SK-N-SH treated with all-trans-retinoic acid at 6 μM for 48 hours (cell line): ENCODE data around the gene PLSCR4.

ENCODE experiments used
- CSDC2 ChIP-seq: fragments of 250-450 bp; sonication (Bioruptor Pico); IDR thresholded peaks from 2 replicates; pipeline ENCODE4 v1.5.0; 2020; ENCODE audit warnings: mild to moderate bottlenecking, moderate library complexity
- OSR1 ChIP-seq: fragments of 250-450 bp; sonication (Bioruptor Pico); IDR thresholded peaks from 2 replicates; pipeline ENCODE4 v1.8.0; 2022; ENCODE audit warnings: moderate library complexity, mild to moderate bottlenecking, inconsistent platforms
- RARB ChIP-seq: fragments of 250-450 bp; sonication (Bioruptor Pico); IDR thresholded peaks from 2 replicates; pipeline ENCODE4 v1.8.0; 2021; ENCODE audit warnings: mild to moderate bottlenecking, moderate library complexity
- SNAI2 ChIP-seq: fragments of 250-450 bp; sonication (Bioruptor Pico); IDR thresholded peaks from 2 replicates; pipeline ENCODE4 v1.5.0; 2020; ENCODE audit warnings: mild to moderate bottlenecking, moderate library complexity
- TOX ChIP-seq: fragments of 250-450 bp; sonication (Bioruptor Pico); IDR thresholded peaks from 2 replicates; pipeline ENCODE4 v1.8.0; 2021; ENCODE audit warnings: mild to moderate bottlenecking, moderate library complexity, borderline replicate concordance
- ZC3H10 ChIP-seq: fragments of 250-450 bp; sonication (Bioruptor Pico); IDR thresholded peaks from 2 replicates; pipeline ENCODE4 v1.5.1; 2021; ENCODE audit warnings: mild to moderate bottlenecking, moderate library complexity
- ZFP3 ChIP-seq: fragments of 250-450 bp; sonication (Bioruptor Pico); IDR thresholded peaks from 2 replicates; pipeline ENCODE4 v1.5.0; 2020; ENCODE audit warnings: mild to moderate bottlenecking, moderate library complexity
- ZFP30 ChIP-seq: fragments of 450-650 bp; formaldehyde crosslinking; IDR thresholded peaks from 2 replicates; pipeline ENCODE4 v1.5.0; 2022; ENCODE audit warnings: mild to moderate bottlenecking, moderate library complexity
- ZNF565 ChIP-seq: fragments of 450-650 bp; formaldehyde crosslinking; conservative IDR thresholded peaks from 2 replicates; pipeline ENCODE4 v1.5.0; 2020; ENCODE audit warnings: low read depth, mild to moderate bottlenecking, moderate library complexity
- TF ChIP-seq, protein P1 (sequence below): fragments of 250-450 bp; sonication (Bioruptor Pico); IDR thresholded peaks from 2 replicates; pipeline ENCODE4 v1.8.0; 2021; ENCODE audit warnings: low read depth, mild to moderate bottlenecking, moderate library complexity, borderline replicate concordance
- TF ChIP-seq, protein P2 (sequence below): fragments of 250-450 bp; sonication (Bioruptor Pico); IDR thresholded peaks from 2 replicates; pipeline ENCODE4 v1.5.0; 2020; ENCODE audit warnings: mild to moderate bottlenecking, moderate library complexity
- TF ChIP-seq, protein P3 (sequence below): fragments of 250-450 bp; sonication (Bioruptor Pico); IDR thresholded peaks from 2 replicates; pipeline ENCODE4 v1.8.0; 2020; ENCODE audit warnings: mild to moderate bottlenecking, moderate library complexity, borderline replicate concordance
- TF ChIP-seq, protein P4 (sequence below): fragments of 250-450 bp; sonication (Bioruptor Pico); IDR thresholded peaks from 2 replicates; pipeline ENCODE4 v1.5.1; 2020; ENCODE audit warnings: low read depth, mild to moderate bottlenecking, moderate library complexity

DNA sequence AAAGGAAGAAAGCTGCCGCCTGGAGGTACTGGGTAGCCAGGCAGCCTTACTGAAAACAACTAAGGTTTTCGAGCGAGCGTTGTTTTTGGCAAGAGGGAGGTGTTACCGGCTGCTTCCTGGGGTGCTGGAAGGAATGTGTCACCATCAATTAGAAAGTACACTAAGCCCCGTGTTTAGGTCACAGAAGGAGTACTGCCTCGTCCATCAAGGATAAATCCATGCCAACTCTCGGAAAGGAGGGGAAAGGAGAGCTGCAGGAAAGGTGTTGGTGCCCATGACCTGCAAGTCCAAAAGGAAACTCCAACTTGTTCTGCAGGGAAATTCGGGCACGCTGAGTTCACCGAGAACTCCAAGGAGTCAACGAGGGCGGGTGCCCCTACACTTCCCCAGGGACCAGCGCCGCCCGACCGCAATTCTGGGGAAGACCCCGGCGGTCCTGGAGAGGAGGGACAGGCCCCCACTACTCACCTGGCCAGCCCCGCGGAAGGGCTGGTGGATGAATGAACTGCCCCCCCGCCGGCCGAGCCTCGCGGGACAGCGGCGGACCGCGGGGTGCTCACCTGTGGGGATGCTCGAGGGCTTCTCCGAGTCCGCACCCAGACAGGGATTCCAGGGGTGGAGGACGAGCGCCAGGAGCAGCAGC is 90.5 kb downstream of the PLSCR4 start:
- no peak for TF ChIP-seq ZC3H10 (CRISPR knock-in tag)
- TF ChIP-seq, protein P1, sequence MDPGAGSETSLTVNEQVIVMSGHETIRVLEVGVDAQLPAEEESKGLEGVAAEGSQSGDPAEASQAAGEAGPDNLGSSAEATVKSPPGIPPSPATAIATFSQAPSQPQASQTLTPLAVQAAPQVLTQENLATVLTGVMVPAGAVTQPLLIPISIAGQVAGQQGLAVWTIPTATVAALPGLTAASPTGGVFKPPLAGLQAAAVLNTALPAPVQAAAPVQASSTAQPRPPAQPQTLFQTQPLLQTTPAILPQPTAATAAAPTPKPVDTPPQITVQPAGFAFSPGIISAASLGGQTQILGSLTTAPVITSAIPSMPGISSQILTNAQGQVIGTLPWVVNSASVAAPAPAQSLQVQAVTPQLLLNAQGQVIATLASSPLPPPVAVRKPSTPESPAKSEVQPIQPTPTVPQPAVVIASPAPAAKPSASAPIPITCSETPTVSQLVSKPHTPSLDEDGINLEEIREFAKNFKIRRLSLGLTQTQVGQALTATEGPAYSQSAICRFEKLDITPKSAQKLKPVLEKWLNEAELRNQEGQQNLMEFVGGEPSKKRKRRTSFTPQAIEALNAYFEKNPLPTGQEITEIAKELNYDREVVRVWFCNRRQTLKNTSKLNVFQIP (CRISPR knock-in tag): no peak
- no peak for TF ChIP-seq CSDC2 (CRISPR knock-in tag)
- TF ChIP-seq ZFP3 (CRISPR knock-in tag): no peak
- TF ChIP-seq RARB (CRISPR knock-in tag): no peak
- TF ChIP-seq, protein P2, sequence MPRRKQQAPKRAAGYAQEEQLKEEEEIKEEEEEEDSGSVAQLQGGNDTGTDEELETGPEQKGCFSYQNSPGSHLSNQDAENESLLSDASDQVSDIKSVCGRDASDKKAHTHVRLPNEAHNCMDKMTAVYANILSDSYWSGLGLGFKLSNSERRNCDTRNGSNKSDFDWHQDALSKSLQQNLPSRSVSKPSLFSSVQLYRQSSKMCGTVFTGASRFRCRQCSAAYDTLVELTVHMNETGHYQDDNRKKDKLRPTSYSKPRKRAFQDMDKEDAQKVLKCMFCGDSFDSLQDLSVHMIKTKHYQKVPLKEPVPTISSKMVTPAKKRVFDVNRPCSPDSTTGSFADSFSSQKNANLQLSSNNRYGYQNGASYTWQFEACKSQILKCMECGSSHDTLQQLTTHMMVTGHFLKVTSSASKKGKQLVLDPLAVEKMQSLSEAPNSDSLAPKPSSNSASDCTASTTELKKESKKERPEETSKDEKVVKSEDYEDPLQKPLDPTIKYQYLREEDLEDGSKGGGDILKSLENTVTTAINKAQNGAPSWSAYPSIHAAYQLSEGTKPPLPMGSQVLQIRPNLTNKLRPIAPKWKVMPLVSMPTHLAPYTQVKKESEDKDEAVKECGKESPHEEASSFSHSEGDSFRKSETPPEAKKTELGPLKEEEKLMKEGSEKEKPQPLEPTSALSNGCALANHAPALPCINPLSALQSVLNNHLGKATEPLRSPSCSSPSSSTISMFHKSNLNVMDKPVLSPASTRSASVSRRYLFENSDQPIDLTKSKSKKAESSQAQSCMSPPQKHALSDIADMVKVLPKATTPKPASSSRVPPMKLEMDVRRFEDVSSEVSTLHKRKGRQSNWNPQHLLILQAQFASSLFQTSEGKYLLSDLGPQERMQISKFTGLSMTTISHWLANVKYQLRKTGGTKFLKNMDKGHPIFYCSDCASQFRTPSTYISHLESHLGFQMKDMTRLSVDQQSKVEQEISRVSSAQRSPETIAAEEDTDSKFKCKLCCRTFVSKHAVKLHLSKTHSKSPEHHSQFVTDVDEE (CRISPR knock-in tag): no peak
- TF ChIP-seq OSR1: no peak
- TF ChIP-seq ZFP30: no peak
- no peak for TF ChIP-seq ZNF565 (CRISPR knock-in tag)
- TF ChIP-seq, protein P3, sequence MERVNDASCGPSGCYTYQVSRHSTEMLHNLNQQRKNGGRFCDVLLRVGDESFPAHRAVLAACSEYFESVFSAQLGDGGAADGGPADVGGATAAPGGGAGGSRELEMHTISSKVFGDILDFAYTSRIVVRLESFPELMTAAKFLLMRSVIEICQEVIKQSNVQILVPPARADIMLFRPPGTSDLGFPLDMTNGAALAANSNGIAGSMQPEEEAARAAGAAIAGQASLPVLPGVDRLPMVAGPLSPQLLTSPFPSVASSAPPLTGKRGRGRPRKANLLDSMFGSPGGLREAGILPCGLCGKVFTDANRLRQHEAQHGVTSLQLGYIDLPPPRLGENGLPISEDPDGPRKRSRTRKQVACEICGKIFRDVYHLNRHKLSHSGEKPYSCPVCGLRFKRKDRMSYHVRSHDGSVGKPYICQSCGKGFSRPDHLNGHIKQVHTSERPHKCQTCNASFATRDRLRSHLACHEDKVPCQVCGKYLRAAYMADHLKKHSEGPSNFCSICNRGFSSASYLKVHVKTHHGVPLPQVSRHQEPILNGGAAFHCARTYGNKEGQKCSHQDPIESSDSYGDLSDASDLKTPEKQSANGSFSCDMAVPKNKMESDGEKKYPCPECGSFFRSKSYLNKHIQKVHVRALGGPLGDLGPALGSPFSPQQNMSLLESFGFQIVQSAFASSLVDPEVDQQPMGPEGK: no peak
- no peak for TF ChIP-seq SNAI2 (CRISPR knock-in tag)
- TF ChIP-seq, protein P4, sequence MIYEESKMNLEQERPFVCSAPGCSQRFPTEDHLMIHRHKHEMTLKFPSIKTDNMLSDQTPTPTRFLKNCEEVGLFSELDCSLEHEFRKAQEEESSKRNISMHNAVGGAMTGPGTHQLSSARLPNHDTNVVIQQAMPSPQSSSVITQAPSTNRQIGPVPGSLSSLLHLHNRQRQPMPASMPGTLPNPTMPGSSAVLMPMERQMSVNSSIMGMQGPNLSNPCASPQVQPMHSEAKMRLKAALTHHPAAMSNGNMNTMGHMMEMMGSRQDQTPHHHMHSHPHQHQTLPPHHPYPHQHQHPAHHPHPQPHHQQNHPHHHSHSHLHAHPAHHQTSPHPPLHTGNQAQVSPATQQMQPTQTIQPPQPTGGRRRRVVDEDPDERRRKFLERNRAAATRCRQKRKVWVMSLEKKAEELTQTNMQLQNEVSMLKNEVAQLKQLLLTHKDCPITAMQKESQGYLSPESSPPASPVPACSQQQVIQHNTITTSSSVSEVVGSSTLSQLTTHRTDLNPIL (CRISPR knock-in tag): no peak
- no peak for TF ChIP-seq TOX (CRISPR knock-in tag)
